ENCODE data around the gene GNA15.
"Not testable (repeated sequence)": the region's sequence is repeated elsewhere in the genome, so short reads cannot be mapped to it uniquely, and the experiment has no call there.

GNA15 gene

GRCh38 chr19:3189702-3190469, 54.1 kb downstream of the GNA15 start:
- in situ Hi-C loops (cut with MboI; ENCODE audit: low sequenced_read_pairs) = no loop called here

- in situ Hi-C loops (cut with MboI; ENCODE audit: low sequenced_read_pairs) = no loop called here
Measured at GRCh38 chr19:3190470-3190770, 54.6 kb downstream of the GNA15 start.

GRCh38 chr19:3190921-3191805, 55.3 kb downstream of the GNA15 start:
- in situ Hi-C loops (cut with MboI; ENCODE audit: low sequenced_read_pairs) = no loop called here

GRCh38 chr19:3191806-3192104, 55.9 kb downstream of the GNA15 start:
- in situ Hi-C loops (cut with MboI; ENCODE audit: low sequenced_read_pairs) = not testable (repeated sequence)

GRCh38 chr19:3192228-3192635, 56.4 kb downstream of the GNA15 start:
- in situ Hi-C loops (cut with MboI; ENCODE audit: low sequenced_read_pairs) = no loop called here

- in situ Hi-C loops (cut with MboI; ENCODE audit: low sequenced_read_pairs) = no loop called here
Measured at GRCh38 chr19:3192684-3193083, 56.9 kb downstream of the GNA15 start.

GRCh38 chr19:3193256-3194105, 57.6 kb downstream of the GNA15 start:
- in situ Hi-C loops (cut with MboI; ENCODE audit: low sequenced_read_pairs) = no loop called here

- in situ Hi-C loops (cut with MboI; ENCODE audit: low sequenced_read_pairs) = no loop called here
Measured at GRCh38 chr19:3194106-3195087, 58.6 kb downstream of the GNA15 start.

GRCh38 chr19:3196064-3196932, 60.5 kb downstream of the GNA15 start:
- in situ Hi-C loops (cut with MboI; ENCODE audit: low sequenced_read_pairs) = no loop called here

- in situ Hi-C loops (cut with MboI; ENCODE audit: low sequenced_read_pairs) = no loop called here
Measured at GRCh38 chr19:3196933-3197205, 61.0 kb downstream of the GNA15 start.

GRCh38 chr19:3198901-3199700, 63.3 kb downstream of the GNA15 start:
- in situ Hi-C loops (cut with MboI; ENCODE audit: low sequenced_read_pairs) = no loop called here

GRCh38 chr19:3201072-3201700, 65.4 kb downstream of the GNA15 start:
- in situ Hi-C loops (cut with MboI; ENCODE audit: low sequenced_read_pairs) = no loop called here

- in situ Hi-C loops (cut with MboI; ENCODE audit: low sequenced_read_pairs) = no loop called here
Measured at GRCh38 chr19:3201911-3202310, 66.1 kb downstream of the GNA15 start.

- in situ Hi-C loops (cut with MboI; ENCODE audit: low sequenced_read_pairs) = no loop called here
Measured at GRCh38 chr19:3202346-3202745, 66.5 kb downstream of the GNA15 start.

- in situ Hi-C loops (cut with MboI; ENCODE audit: low sequenced_read_pairs) = not testable (repeated sequence)
Measured at GRCh38 chr19:3202895-3203294, 67.1 kb downstream of the GNA15 start.

- in situ Hi-C loops (cut with MboI; ENCODE audit: low sequenced_read_pairs) = no loop called here
Measured at GRCh38 chr19:3203805-3204645, 68.2 kb downstream of the GNA15 start.

- in situ Hi-C loops (cut with MboI; ENCODE audit: low sequenced_read_pairs) = no loop called here
Measured at GRCh38 chr19:3204646-3205275, 68.9 kb downstream of the GNA15 start.

Measured in HL-60/S4 treated with phorbol 12-myristate 13-acetate at 8.2 ng/mL for 4 days and 3 days (cell line).